Choroid plexus epithelial cell (primary cell): ENCODE measurements around the gene PDE2A.

Source experiments
- DNase-seq: peaks from one replicate; pipeline ENCODE4 v3.0.0-alpha.2; 2010; ENCODE audit warnings: low read depth
- H3K4me3 ChIP-seq: 2 replicates; pipeline ENCODE4 v1.5.1; 2011; ENCODE audit warnings: low read depth, mild to moderate bottlenecking, control low read depth, low read length, moderate library complexity
- CTCF ChIP-seq: conservative IDR thresholded peaks from 2 replicates; pipeline ENCODE4 v1.5.1; 2011; ENCODE audit warnings: low read depth, mild to moderate bottlenecking, control low read depth, inconsistent platforms, low read length, moderate library complexity

Gene PDE2A

GRCh38 chr11:72658989-72659640 is 15.1 kb downstream of the PDE2A start:
- no peak for DNase-seq
- no peak for TF ChIP-seq CTCF
- no peak overlapping the region for H3K4me3 ChIP-seq

GRCh38 chr11:72657411-72658100 is 16.7 kb downstream of the PDE2A start:
- TF ChIP-seq CTCF: no peak
- no peak for DNase-seq
- H3K4me3 ChIP-seq: no peak overlapping the region

GRCh38 chr11:72655896-72656464 is 18.2 kb downstream of the PDE2A start:
- H3K4me3 ChIP-seq: no peak overlapping the region
- no peak for DNase-seq
- no peak for TF ChIP-seq CTCF

- DNase-seq: no peak
- H3K4me3 ChIP-seq: no peak overlapping the region
- no peak for TF ChIP-seq CTCF
Observed at GRCh38 chr11:72655014-72655413, 19.2 kb downstream of the PDE2A start.

GRCh38 chr11:72653649-72654048 is 20.6 kb downstream of the PDE2A start:
- no peak for TF ChIP-seq CTCF
- H3K4me3 ChIP-seq: no peak overlapping the region
- no peak for DNase-seq

- no peak for TF ChIP-seq CTCF
- H3K4me3 ChIP-seq: no peak overlapping the region
- no peak for DNase-seq
Observed at GRCh38 chr11:72652873-72653630, 21.2 kb downstream of the PDE2A start.
